Fibroblast of lung (primary cell): ENCODE measurements around the gene GPRC5C. TPM values are rescaled to one million over a fixed set of nuclear protein-coding genes. Genes with fewer than 3 reads are reported as not detected.

Experiments used
- DNase-seq, 2 donors: peaks; one replicate each; pipeline versions ENCODE4 v3.0.0 to v3.0.0-alpha.2; 2010; ENCODE audit warnings: low read depth in 2 of 2
- H2AFZ ChIP-seq: 2 replicates; pipeline ENCODE4 v1.5.1; 2012; ENCODE audit warnings: low read length, control low read depth, inconsistent platforms
- H3K27ac ChIP-seq: 2 replicates; pipeline ENCODE4 v1.5.1; 2011; ENCODE audit warnings: low read length, control low read depth; ENCODE audit not compliant: insufficient read depth
- H3K27me3 ChIP-seq: 2 replicates; pipeline ENCODE4 v1.5.1; 2011; ENCODE audit warnings: mild to moderate bottlenecking, low read length; ENCODE audit not compliant: control insufficient read depth, insufficient read depth
- H3K36me3 ChIP-seq: 2 replicates; pipeline ENCODE4 v1.5.1; 2011; ENCODE audit warnings: low read length; ENCODE audit not compliant: control insufficient read depth, insufficient read depth
- H3K4me1 ChIP-seq: 2 replicates; pipeline ENCODE4 v1.5.1; 2011; ENCODE audit warnings: low read length; ENCODE audit not compliant: control insufficient read depth, insufficient read depth; ENCODE audit errors: extremely low read depth
- H3K4me2 ChIP-seq: 2 replicates; pipeline ENCODE4 v1.5.1; 2011; ENCODE audit warnings: low read length, control low read depth; ENCODE audit not compliant: insufficient read depth; ENCODE audit errors: extremely low read depth
- H3K4me3 ChIP-seq, 4 experiments: fragments of 200-600 bp in 1 of 4; sonication (generic) in 1 of 4; replicated peaks in 1 of 4; 2 replicates each; pipeline ENCODE4 v1.5.1; 2011 to 2016; ENCODE audit warnings: low read length in 4 of 4, low read depth in 3 of 4, mild to moderate bottlenecking in 3 of 4, control low read depth in 2 of 4, inconsistent platforms in 1 of 4, mixed read lengths in 1 of 4; ENCODE audit not compliant: insufficient read depth in 1 of 4; ENCODE audit errors: control extremely low read depth in 1 of 4
- H3K79me2 ChIP-seq: 2 replicates; pipeline ENCODE4 v1.5.1; 2012; ENCODE audit warnings: mild to moderate bottlenecking, low read length, inconsistent platforms; ENCODE audit not compliant: control insufficient read depth, insufficient read depth
- H3K9ac ChIP-seq: 2 replicates; pipeline ENCODE4 v1.5.1; 2011; ENCODE audit warnings: mild to moderate bottlenecking, low read length, control low read depth; ENCODE audit not compliant: insufficient read depth
- H3K9me3 ChIP-seq: 2 replicates; pipeline ENCODE4 v1.5.1; 2012; ENCODE audit warnings: low read depth, low read length; ENCODE audit not compliant: control insufficient read depth, insufficient read depth
- H4K20me1 ChIP-seq: 2 replicates; pipeline ENCODE4 v1.5.1; 2011; ENCODE audit warnings: low read length; ENCODE audit not compliant: control insufficient read depth, insufficient read depth; ENCODE audit errors: extremely low read depth
- EZH2 ChIP-seq: IDR thresholded peaks from 2 replicates; pipeline ENCODE4 v1.5.1; 2012; ENCODE audit warnings: low read length, control low read depth, mild to moderate bottlenecking; ENCODE audit errors: missing control alignments
- polyA plus RNA-seq, 2 donors: library from polyadenylated mRNA; depleted of rRNA in 1 of 2; stranded (reverse) in 1 of 2; unstranded in 1 of 2; fragments of >200 nt; gene quantifications; 2 replicates each; pipeline ENCODE4 v1.2.1, GENCODE V29; 2011 to 2012; ENCODE audit warnings: missing spikeins in 1 of 2
- total RNA-seq: library from RNA; depleted of rRNA; stranded (reverse); fragments of >200 nt; gene quantifications from 2 replicates; pipeline ENCODE4 v1.2.1, GENCODE V29; 2014
- TF ChIP-seq, protein P1 (sequence below), 2 donors: IDR thresholded peaks in 1 of 2; conservative IDR thresholded peaks in 1 of 2; 1 replicate in 1 of 2; 2 replicates in 1 of 2; pipeline ENCODE4 v1.5.1; 2011 to 2012; ENCODE audit warnings: low read length in 2 of 2, control low read depth in 1 of 2, inconsistent platforms in 1 of 2, low read depth in 1 of 2, mild to moderate bottlenecking in 1 of 2

GPRC5C gene
- total and polyA plus RNA-seq, 2 donors (not counting 1 experiment from before 2014, with no cell fraction given) = 0.11 to 1.5 TPM

DNA sequence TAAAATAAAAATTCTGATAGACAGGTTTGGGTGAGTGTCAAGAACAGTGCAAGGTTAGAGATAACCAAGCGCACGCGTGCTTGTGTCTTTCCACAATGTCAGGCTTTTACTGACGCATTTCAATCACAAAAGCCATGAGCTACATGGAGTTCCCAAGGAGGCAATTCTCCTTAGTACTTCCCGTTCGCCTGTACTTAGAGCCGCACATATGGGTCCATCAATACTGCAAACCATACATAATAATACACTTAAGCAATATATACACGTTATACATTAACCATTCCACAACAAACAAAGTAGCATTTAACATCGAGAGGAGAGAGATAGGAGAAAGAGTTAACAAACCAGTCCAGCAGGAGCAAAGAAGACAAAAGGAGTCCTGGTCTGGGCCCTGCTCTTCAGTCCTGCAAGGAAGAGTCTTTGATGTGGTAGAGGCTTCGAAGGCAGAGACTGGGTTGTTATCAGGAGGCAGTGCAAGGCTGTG is 11.9 kb upstream of the GPRC5C start:
- Histone ChIP-seq H3K36me3 (no peaks in the 10 kb centered on the region), H3K79me2 (no peaks in the 10 kb centered on the region), H3K4me3 (no peak overlapping the region), H3K27ac (no peak overlapping the region), H3K27me3 (no peaks in the 10 kb centered on the region), H3K9me3 (no peaks in the 10 kb centered on the region), H4K20me1 (no peaks in the 10 kb centered on the region), H3K4me1 (no peaks in the 10 kb centered on the region), H3K9ac (no peak overlapping the region), H2AFZ (no peak overlapping the region), H3K4me2 (no peak overlapping the region)
- TF ChIP-seq, protein P1, sequence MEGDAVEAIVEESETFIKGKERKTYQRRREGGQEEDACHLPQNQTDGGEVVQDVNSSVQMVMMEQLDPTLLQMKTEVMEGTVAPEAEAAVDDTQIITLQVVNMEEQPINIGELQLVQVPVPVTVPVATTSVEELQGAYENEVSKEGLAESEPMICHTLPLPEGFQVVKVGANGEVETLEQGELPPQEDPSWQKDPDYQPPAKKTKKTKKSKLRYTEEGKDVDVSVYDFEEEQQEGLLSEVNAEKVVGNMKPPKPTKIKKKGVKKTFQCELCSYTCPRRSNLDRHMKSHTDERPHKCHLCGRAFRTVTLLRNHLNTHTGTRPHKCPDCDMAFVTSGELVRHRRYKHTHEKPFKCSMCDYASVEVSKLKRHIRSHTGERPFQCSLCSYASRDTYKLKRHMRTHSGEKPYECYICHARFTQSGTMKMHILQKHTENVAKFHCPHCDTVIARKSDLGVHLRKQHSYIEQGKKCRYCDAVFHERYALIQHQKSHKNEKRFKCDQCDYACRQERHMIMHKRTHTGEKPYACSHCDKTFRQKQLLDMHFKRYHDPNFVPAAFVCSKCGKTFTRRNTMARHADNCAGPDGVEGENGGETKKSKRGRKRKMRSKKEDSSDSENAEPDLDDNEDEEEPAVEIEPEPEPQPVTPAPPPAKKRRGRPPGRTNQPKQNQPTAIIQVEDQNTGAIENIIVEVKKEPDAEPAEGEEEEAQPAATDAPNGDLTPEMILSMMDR (conservative IDR thresholded peaks at IDR 0.05 in 1 of 2, IDR thresholded peaks at IDR 0.05 in 1 of 2; ENCODE audit: low read depth in 1 of 2, low read length in 2 of 2) = no peak
- no peak for TF ChIP-seq EZH2
- no peak for DNase-seq

DNA sequence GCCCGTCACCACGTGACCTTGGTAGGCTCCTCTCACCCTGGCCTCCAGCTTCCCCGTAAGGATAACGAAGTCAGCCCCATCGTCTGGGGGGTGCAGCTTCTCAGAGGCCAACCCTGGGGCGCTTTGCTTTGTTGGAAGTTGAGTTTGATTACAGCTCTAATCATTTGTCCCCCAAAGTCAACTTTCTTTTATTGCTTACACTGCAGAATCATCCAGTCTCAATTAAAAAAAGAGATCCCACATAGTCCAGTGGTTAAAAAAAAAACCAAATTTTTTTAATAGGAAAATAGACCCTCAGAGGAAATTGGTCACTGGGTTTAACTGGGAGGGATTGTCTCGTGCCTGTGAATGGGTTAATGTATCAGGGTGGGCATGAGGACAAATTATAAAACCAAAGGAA is 7.8 kb upstream of the GPRC5C start:
- no peak overlapping the region for H3K27ac ChIP-seq
- H3K27me3 ChIP-seq = no peaks in the 10 kb centered on the region
- no peak overlapping the region for H3K9ac ChIP-seq
- H3K36me3 ChIP-seq = no peaks in the 10 kb centered on the region
- TF ChIP-seq, protein P1 (conservative IDR thresholded peaks at IDR 0.05 in 1 of 2, IDR thresholded peaks at IDR 0.05 in 1 of 2; ENCODE audit: low read depth in 1 of 2, low read length in 2 of 2) = no peak
- TF ChIP-seq EZH2 = no peak
- no peaks in the 10 kb centered on the region for H3K9me3 ChIP-seq
- H3K4me2 ChIP-seq = no peak overlapping the region
- DNase-seq = no peak
- H3K79me2 ChIP-seq = no peaks in the 10 kb centered on the region
- H3K4me3 ChIP-seq = no peak overlapping the region
- H4K20me1 ChIP-seq = no peaks in the 10 kb centered on the region
- H2AFZ ChIP-seq = no peak overlapping the region
- H3K4me1 ChIP-seq = no peaks in the 10 kb centered on the region

DNA sequence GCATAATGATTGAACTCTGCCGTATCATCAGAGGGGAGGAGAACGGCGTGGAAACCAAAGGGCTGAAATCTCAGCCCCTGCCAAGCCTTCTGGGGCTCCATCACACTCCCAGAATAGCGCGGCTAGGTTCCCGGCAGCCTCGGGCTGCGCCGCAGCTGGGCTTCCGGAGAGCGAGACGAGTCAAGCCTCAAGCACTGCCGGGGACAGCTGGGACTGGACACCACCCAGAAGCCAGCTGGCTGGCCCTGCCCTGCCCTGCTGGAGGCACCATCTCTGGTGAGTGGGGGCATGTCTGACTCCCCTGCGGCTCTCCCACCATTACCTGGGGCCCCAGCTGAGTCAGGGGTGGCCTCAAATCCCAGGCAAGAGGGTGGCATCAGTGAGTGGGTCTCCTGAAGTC is 7.2 kb upstream of the GPRC5C start:
- Histone ChIP-seq H3K36me3 (no peaks in the 10 kb centered on the region), H4K20me1 (no peaks in the 10 kb centered on the region), H3K9ac (no peak overlapping the region), H3K4me2 (no peak overlapping the region), H3K9me3 (no peaks in the 10 kb centered on the region), H2AFZ (no peak overlapping the region), H3K79me2 (no peaks in the 10 kb centered on the region), H3K27ac (no peak overlapping the region), H3K27me3 (no peaks in the 10 kb centered on the region), H3K4me1 (no peaks in the 10 kb centered on the region), H3K4me3 (no peak overlapping the region)
- TF ChIP-seq EZH2 = no peak
- TF ChIP-seq, protein P1 (conservative IDR thresholded peaks at IDR 0.05 in 1 of 2, IDR thresholded peaks at IDR 0.05 in 1 of 2; ENCODE audit: low read depth in 1 of 2, low read length in 2 of 2) = no peak
- no peak for DNase-seq
